ENCODE results near the gene GABRA5.
"Not testable (repeated sequence)": the region's sequence is repeated elsewhere in the genome, so short reads cannot be mapped to it uniquely, and the experiment has no call there.

The GABRA5 gene

DNA sequence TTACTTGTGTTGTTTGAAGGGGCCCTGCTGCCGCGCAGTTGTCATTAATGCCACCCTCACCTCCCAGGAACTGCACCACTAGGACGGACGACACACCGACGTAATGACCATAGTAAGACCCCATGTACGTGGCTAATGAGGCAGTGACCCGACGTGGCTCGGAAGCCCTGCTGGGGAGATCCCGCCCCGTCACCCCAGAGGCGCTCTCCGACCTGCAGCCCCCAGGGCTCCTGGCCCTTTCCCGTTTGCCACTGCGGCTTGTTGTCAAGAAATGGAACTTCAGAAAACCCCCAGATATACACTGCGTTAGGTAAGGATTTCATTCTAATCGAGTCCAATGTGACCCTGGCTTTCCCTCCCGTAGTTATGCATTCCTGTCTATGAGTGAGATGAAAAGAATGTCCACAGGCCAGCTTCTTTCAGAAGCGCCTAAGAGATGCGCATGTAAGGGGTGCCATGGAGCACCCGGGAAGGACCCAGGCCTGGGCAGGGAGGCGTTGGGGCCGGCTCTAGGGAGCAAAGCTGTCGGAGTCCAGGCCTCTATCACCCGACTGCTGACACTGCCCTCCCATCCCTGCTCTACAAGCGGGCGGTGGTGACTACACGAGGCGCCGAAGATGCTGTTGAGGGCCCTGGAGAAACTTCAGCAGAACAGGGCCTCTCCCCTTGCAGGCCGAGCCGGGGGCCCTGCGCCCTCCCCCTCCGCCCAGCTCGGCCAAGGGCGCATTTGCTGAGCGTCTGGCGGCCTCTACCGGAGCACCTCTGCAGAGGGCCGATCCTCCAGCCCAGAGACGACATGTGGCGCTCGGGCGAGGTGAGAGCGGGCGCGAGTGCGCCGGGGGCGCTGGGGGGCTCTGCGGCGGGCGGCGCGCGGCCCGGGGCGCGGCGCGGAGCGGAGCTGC, at the start of gene GABRA5:
Gene GABRA5, plus strand, starts transcription at position 765 of the 902 bp plus-strand sequence. CDS start 2,187 bp downstream, outside the sequence.
- peak; percentile 78 for DNase-seq (ENCODE audit: low spot score)

DNA sequence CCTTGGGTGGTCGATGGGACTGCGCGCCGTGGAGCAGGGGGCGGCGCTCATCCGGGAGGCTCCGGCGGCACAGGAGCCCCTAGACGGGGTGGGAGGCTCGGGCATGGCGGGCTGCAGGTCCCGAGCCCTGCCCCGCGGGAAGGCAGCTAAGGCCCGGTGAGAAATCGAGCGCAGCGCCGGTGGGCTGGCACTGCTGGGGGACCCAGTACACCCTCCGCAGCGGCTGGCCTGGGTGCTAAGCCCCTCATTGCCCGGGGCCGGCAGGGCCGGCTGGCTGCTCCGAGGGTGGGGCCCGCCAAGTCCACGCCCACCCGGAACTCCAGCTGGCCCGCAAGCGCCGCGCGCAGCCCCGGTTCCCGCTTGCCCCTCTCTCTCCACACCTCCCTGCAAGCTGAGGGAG, 35.7 kb upstream of the GABRA5 start:
- not testable (repeated sequence) for DNase-seq (ENCODE audit: low spot score)

DNA sequence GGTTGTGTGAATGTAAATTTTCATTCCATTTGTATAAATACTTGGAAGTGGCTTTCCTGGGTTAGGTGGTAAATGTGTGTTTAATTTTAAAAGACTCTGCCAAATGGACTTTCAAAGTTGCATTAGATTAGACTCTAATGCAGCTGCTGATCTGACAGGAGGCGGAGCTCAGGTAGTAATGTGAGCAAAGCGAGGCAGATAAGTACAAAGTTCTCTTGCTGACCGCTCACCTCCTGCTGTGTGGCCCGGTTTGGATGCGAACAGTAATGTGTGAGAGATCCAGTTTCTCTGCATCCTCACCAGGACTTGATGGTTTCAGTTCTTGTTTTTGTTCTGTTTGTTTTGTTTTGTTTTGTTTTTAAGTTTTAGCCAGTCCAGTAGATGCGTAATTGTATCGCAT, 34.9 kb upstream of the GABRA5 start:
- DNase-seq (ENCODE audit: low spot score): no peak

DNA sequence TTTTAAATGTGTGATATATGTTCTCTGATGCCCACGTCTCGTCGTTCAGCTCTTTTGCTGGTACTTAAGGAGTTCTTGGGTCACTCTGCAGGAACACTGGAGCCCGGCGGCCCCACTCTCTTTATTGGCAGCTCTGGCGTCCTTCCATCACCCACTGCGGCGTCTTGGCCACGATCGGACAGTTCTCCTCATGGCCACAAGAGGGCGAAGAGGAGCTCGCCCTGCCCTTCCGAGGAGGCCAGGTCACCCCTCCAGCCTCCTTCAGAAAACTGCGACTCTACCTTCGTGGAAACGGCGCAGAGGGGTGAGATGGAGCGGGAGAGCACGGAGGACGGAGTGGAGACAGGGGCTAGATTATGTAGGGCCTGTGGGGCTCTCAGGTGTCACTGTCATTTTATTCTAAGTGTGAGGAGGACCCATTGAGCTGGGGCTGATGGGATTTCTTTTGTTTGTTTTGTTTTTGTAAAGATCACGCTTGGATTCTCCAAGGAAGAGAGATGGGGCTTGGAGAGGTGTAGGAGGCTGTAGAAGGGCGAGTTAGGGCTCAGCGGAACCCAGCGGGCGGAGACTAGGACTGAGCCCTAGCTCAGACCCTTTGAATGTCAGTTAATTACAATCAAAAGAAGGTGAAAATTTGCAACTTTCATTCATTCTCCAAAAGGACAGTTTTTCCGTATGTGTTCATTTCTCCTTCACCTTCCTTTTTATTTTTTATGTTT, 28.0 kb upstream of the GABRA5 start:
- no peak for DNase-seq (ENCODE audit: low spot score)

DNA sequence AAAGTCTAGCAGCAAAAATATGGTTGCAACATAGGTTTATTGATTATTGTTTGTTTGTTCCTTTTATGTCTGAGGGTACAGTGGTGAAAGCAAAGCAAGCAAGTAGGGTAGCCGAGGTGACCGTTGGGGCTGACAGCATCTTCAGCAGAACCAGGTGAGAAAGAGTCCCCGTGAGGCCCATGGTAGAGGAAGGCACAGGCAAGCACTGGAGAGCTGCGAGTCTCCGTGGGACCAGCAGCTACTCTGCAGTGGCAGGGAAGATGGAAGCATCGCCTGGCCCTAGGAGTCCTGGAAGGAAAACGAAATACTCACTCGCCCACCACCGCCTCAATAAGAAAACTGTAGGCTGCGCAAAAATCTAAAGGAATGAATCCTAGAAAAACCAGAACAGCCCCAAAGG, 25.3 kb upstream of the GABRA5 start:
- no peak for DNase-seq (ENCODE audit: low spot score)

DNA sequence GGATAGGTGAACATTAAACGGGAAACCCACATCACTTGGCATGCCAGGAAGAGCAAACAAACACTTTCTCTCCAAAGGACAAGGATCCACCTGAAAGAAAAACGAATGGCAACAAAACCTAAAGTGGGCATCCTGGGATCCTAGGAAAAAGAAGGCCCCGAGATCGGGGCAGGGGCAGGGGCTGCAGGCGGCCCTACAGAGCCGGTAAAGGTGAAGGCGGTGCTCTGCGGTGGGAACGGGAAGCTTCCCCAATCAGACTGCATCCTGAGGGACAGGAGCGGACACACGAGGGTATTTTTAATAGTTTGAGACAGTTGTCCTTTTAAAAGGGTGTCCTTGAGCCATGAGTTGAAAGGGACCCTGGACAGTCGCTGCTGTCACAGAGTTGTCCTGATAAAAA, 24.9 kb upstream of the GABRA5 start:
- DNase-seq (ENCODE audit: low spot score): no peak

DNA sequence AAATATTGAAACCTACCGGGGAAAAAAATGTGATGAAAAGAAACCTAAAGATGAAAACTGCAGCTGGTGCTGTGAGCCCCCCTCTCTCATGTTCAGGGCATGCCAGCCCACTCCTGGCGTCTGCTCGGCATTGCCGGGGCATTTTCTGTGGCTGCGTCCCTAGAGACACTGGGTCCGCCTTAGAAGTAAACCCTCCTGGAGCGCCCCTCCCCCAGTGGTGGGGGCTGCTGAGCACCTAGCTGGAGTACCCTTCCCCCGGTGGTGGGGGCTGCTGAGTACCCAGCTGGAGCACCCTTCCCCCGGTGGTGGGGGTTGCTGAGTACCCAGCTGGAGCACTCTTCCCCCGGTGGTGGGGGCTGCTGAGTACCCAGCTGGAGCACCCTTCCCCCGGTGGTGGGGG, 24.5 kb upstream of the GABRA5 start:
- no peak for DNase-seq (ENCODE audit: low spot score)

DNA sequence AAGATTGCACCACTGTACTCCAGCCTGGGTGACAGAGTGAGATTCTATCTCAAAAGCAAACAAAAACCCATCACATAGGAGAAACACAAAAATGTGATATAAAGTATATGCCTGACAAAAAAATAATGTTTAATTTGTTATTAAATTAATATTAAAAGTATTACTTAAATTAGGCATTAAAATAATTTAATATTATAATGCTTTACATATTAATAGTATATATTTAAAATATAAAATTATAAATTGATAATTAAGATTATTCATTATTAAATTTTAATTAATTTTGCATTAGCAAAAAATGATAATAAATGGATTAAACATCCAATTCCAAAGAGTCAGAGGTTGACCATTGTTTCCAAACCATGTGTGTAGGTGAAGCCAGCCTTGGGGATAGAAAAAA, 22.0 kb upstream of the GABRA5 start:
- no peak for DNase-seq (ENCODE audit: low spot score)

DNA sequence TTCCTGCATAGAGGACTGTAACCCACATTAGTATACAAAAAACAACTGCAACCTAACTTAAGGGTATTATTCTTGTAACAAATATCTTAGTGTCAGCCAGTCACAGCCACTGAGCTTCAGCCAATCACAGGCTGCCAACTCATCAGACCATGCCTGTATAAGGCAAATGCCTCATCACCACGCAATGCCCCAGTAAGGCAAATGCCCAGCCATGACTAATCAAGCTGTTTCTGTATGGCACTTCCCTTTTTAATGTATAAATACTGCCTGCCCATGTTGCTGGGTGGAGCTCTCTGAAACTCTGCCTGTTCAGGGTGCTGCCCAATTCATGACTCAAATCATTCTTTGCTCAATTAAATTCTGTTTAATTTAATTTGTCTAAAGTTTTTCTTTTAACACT, 18.4 kb upstream of the GABRA5 start:
- DNase-seq (ENCODE audit: low spot score): no peak

DNA sequence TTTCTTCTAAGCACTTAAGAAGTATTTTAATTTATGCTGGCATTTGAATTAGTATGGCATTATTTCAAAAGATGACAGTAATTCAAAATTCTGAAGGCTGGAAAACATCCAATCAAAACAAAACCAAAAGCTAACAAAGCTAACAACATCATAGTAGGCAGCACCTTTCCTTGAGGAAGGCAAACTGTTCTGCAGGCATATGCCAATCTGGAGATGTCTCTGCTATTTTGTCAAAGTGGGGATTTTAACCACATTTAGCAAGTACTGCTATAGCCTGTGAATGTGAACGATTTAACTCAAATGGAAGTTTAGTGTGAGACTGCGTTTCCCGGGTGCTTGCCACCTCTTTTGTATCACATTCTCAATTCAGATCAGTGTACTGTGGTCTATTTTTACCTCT, 16.7 kb upstream of the GABRA5 start:
- no peak for DNase-seq (ENCODE audit: low spot score)

DNA sequence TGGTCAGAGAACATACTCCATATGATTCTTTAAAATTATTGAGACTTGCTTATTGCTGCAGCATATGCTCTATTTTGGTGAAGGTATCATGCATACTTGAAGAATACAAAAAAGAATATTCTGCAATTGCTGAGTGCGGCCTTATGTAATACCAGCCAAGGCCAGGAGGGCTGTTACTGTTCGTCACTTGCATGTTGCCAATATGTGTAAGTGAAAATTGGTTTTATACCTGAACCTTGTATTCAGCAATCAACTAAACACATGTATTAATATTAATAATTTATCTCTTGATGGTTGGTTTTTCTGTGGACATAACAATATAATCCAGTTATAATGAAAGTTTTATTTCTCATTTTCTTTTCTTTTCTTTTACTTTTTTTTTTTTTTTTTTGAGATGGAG, 13.9 kb upstream of the GABRA5 start:
- no peak for DNase-seq (ENCODE audit: low spot score)

DNA sequence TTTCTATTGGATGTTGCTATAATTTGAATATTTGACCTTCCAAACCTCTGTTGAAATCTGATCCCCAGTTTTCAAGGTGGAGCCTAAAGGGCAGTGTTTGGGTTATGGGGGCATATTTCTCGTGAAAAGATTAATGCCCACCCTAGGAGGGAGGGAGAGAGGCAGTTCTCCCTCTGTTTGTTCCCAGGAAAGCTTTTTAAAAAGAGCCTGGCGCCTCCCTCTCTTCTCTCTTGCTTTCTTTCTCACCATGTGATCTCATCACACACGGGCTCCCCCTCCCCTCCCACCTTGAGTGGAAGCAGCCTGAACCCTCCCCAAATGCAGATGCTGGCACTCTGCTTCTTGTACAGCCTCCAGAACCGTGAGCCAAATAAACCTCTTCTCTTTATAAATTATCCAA, 12.4 kb upstream of the GABRA5 start:
- no peak for DNase-seq (ENCODE audit: low spot score)

DNA sequence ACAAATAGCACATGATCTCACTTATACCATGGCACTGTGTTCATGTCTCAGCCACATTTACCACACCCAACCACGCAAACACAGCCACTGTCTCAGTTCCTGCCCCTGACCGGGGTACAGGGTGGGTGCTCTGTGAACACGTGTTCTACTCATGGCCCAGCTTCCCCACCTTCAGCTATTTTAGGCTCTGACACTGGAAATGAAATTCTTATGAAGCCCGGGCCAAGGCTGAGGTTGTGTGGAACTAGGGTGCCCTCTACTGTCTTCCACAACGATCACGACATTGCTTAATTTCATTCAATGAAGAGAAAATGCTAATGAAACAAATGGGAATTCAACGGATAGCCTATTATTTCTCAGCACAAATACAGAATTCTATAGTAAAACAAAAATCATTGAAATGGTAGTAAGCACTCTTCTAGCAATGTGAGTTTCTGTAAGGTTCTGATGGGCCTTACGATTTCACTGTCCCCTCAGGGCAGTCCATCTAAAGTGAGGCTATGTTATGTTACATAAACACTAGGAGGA, 2.1 kb upstream of the GABRA5 start:
- no peak for DNase-seq (ENCODE audit: low spot score)

DNA sequence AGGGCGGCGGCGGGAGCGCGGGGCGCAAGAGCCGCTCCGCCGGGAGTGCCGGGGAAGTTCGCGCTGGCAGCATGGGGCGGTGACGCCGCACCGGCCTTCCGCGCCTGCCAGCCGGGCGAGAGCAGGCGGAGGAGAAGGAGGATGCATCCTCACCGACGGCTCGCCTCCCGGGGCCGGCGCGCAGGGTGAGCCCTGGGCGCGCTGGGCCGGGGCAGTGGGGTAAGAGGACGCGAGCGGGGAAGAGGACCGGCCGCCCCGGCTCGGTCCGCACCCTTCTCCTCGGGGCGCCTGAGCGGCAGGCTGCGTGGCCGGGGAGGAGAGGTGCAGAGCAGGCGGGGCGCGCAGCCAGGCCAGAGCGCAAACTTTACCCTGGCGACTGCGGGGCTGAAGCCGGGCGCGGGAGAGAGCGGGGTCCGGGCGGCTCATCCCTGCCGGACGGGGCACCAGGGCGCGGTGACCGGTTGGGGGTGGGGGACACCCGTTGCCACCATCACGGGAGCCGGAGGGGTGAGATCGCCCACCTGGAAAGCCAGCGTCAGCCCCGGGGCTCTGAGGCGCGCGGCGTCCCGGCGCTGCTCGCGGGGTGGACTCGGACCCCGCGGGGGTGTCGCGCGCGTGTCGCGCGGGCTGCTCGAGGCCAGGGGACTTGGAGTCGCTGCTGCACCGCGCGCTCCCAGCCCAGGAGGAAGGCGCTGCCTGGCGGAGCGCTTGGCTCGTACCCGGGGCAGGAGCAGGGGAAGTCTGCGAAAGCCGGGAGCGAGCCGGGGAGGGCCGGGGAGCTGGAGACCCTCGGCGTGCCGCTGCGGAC, 542 bp downstream of the GABRA5 start:
- DNase-seq (ENCODE audit: low spot score): no peak

DNA sequence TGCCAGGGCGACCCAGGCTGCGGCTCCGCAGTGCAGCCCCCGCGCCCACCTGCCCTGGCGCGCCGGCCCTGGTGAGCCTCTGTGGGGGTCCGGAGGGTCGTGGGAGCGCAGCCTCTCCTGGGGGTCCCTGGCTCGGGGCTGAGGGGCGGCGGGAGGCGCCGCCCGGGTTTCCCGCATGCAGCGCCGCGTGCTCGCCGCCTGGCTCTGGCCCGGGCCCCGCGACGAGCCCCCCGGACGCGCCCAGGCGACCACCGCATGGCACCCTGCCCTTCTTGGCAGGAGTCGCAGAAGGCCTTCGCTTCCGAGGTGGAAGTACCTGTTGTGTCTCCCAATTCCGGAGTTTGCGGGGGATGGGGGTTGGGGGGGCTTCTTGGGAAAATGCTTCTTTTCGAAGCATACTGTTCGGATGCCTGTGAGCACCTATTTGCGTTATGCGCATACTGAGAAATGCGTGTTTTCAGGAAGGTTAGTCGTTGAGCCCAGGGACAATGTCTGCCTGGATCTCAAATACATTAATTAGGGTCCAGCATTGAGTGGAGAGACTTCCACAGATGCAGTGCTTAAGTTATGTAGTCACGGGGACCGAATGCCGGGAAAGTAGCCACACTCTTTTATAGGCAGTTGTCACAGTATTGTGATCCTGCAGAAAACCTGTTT, 1.3 kb downstream of the GABRA5 start:
- DNase-seq (ENCODE audit: low spot score): no peak

DNA sequence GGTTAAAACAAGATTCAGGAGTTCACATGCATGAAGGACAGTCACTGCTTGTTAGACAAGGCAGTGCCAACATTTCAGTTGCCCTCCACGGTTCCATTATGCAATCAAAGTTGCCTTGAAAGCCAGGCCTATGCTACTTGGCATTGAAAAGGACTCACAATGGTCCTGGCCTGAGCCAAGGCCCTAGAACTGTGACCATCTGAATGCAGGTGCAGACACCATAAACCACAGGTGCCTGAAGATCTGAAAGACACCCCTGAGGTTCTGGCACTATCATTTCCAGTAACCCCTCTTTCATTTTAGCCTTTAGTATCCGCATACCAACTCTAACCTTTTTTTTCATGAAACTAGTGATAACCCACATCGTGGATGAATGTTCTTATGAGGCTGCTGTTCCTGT, 2.8 kb downstream of the GABRA5 start:
- DNase-seq (ENCODE audit: low spot score): no peak

DNA sequence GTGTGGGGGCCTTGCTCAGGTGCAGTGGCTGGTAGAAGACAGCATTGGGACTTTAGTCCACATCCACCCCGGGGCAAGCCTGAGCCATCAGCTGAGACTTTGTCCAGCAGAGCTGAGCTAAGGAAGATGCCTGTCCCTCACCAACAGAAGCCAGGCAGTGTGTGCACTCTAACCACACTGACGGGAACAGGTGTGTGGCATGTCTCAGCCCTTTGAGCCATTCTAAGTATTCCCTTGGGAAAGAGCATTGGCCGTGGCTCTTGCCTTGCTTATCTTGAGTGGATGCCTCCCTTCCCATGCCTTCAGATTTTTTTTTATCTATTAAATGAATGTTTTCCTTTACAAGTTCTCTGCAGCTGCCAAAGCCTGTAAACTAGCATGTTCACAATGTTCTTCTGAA, 3.5 kb downstream of the GABRA5 start:
- DNase-seq (ENCODE audit: low spot score): no peak

DNA sequence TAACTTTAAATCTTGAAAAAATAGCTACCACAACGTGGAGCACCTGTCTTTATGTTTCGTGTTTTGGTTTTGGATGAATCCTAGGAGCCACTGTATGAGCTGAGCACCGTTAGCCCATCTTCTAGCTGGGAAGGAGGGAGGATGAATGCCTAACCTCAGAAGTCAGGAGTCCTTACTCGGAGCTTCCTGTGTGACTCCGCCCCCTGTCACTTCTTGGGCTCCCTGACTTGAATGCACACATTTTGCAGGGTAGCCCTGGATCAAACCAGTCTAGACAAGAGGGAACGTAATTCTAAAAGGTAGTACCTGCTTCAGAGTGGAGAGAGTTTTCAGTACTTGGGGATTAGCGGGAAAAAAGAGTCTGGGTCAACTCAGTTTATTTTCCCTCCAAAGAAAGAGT, 5.3 kb downstream of the GABRA5 start:
- no peak for DNase-seq (ENCODE audit: low spot score)

DNA sequence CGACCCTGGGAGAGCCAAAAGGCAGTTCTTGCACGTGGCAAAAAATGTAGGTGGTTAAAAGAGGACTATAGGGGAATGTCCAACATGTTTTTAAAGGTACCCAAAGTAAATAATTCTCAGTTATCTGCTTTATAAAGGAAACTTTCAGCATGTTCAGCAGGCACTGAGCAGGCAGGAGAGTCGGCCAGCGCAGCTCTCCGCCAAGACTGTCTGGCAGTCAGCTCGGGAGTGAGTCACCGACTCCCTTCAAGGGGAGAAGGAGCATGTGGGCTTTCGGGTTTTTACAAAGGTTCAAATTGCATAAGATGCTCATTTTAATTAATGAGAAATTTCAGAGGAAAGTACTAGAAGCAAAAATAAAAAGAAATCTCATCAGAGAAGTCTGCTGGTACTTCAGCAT, 7.0 kb downstream of the GABRA5 start:
- DNase-seq (ENCODE audit: low spot score): no peak

DNA sequence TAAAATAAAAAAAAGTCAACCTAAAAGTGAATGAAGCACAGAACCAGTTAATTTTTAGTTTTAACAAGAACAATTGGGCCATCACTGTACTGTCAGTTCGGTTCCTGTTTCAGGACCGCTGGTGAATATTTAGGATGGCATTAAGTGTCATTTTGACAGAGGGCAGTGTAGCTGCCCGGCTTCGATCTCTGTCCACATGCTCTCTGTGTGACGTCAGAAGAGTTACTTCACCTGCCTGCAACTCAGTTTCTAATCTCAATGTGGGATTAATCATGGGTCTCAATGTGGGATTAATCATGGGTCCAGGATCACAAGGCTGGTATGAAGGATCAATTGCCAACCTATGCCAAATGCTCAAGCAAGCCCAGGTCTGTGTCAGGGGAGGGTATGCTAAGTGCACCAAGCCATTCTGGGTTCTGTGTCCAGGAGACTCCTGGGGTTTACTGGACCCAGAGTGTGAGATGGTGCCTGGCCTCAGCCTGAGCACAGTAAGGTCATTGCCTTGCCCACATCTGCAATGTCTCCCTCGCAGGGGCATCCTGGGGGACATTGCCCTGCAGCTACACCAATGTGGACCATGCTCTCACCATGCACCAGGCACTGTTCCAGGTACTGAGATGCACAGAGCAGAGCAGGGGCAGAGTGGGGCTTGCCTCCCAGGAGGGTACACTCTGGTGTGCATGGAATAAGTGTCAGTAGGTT, 8.1 kb downstream of the GABRA5 start:
- DNase-seq (ENCODE audit: low spot score): no peak

DNA sequence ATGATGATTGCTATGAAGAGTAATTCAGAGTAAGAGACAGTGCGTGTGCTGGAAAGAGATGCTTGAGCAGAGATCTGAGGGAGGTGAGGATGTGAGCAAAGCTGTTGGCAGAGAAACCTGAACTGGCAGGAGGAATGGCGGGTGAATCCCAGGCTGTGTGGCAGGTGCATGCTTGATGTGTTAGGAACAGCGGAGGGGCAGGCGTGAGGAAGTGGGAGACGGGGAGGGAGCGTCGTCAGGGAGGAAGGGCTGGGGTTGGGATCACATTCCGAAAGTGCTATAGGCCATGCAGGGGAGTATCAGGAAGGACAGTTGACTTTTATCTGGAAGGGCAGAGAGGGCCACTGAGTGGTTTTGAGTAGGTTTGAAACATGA, 8.6 kb downstream of the GABRA5 start:
- DNase-seq (ENCODE audit: low spot score): no peak
